Motor neuron (in vitro differentiated cells): ENCODE results near the gene PPP1R1B. TPM values are rescaled to one million over a fixed set of nuclear protein-coding genes. Genes with fewer than 3 reads are reported as not detected.

Source experiments
- ATAC-seq, 8 experiments: fragments of 200-7000 bp; cut with Tn5 transposase; replicated peaks in 6 of 8; 2 replicates each; pipeline ENCODE4 v1.8.0; 2021; ENCODE audit warnings: mild to moderate bottlenecking in 8 of 8, moderate library complexity in 8 of 8
- H3K27ac ChIP-seq, 2 donors: fragments of 250-450 bp; sonication (Bioruptor Pico); 2 replicates each; pipeline ENCODE4 v1.9.0; 2021; ENCODE audit warnings: antibody characterized with exemption in 2 of 2, mild to moderate bottlenecking in 2 of 2, moderate library complexity in 1 of 2
- H3K4me1 ChIP-seq, 2 donors: fragments of 250-450 bp; sonication (Bioruptor Pico); replicated peaks in 1 of 2; 2 replicates each; pipeline ENCODE4 v1.6.1; 2021; ENCODE audit warnings: antibody characterized with exemption in 2 of 2, mild to moderate bottlenecking in 2 of 2, moderate library complexity in 1 of 2
- H3K4me3 ChIP-seq, 5 donors: fragments of 250-450 bp; sonication (Bioruptor Pico); 2 replicates each; pipeline ENCODE4 v1.9.0; 2021; ENCODE audit warnings: antibody characterized with exemption in 5 of 5, mild to moderate bottlenecking in 5 of 5, moderate library complexity in 4 of 5
- WGBS, 10 experiments: fragments of 450-650 bp; shearing (Covaris generic); methylation state at CpG; one replicate each; pipeline ENCODE4 v1.0.0; 2022; 5-methylcytosine and 5-hydroxymethylcytosine counted together
- in situ Hi-C, 9 experiments: fragments of 400-800 bp; cut with MboI; loops; one replicate each; pipeline ENCODE4 v1.15.0; 2021; ENCODE audit warnings: low sequenced_read_pairs in 9 of 9, low pct_unique_long_range_greater_than_20kb in 2 of 9; ENCODE audit not compliant: unreplicated experiment in 9 of 9
- total RNA-seq, 8 experiments: library from RNA; unstranded; fragments of 300-600 nt; gene quantifications; 2 replicates each; pipeline versions ENCODE4 v1.2.3 to v1.2.4, GENCODE V29; 2022

Gene PPP1R1B
- total RNA-seq, 8 experiments from 2014 or later, result 0.38 to 7.8 (median 0.91) TPM

- Histone ChIP-seq H3K4me1 (peaks cover 5 to 9% of the 10 kb centered on the region in 2 donors), H3K27ac (no peak overlapping the region), H3K4me3 (no peak overlapping the region)
- ATAC-seq, result no peak
- WGBS, 10 experiments, result 40 to 83% (median 73%) methylated on average over 1 to 3 of the region's 9 CpGs; no CpG with 5 or more reads in 2 of the 10 experiments
- in situ Hi-C loops, result loop anchor here in 1 of 9 experiments (25.0 kb wide), 1 partner anchor 126 kb away; the partner anchor contains the start of genes GRB7 and MIEN1
Observed at GRCh38 chr17:39611401-39612112, 15.2 kb upstream of the PPP1R1B start.

- H3K4me3 ChIP-seq, result no peak overlapping the region
- no peak for ATAC-seq
- no peak overlapping the region for H3K27ac ChIP-seq
- WGBS, 10 experiments, result no CpG with 5 or more reads among the region's 22 CpGs
- in situ Hi-C loops, result loop anchor here in 1 of 9 experiments (25.0 kb wide), 1 partner anchor 125 kb away; the partner anchor contains the start of genes GRB7 and MIEN1
- H3K4me1 ChIP-seq, result peaks cover 0 to under 1% of the 10 kb centered on the region in 2 donors
Observed at GRCh38 chr17:39612291-39612894, 14.4 kb upstream of the PPP1R1B start.

- Histone ChIP-seq H3K27ac (no peak overlapping the region), H3K4me1 (no peaks in the 10 kb centered on the region), H3K4me3 (no peak overlapping the region)
- WGBS, 10 experiments, result 0 to 100% (median 80%) methylated on average over 1 to 5 of the region's 7 CpGs; no CpG with 5 or more reads in 5 of the 10 experiments
- ATAC-seq, result no peak
- in situ Hi-C loops, result loop anchor here in 1 of 9 experiments (25.0 kb wide), 1 partner anchor 124 kb away; the partner anchor contains the start of genes GRB7 and MIEN1
Observed at GRCh38 chr17:39612935-39613464, 13.8 kb upstream of the PPP1R1B start.

DNA sequence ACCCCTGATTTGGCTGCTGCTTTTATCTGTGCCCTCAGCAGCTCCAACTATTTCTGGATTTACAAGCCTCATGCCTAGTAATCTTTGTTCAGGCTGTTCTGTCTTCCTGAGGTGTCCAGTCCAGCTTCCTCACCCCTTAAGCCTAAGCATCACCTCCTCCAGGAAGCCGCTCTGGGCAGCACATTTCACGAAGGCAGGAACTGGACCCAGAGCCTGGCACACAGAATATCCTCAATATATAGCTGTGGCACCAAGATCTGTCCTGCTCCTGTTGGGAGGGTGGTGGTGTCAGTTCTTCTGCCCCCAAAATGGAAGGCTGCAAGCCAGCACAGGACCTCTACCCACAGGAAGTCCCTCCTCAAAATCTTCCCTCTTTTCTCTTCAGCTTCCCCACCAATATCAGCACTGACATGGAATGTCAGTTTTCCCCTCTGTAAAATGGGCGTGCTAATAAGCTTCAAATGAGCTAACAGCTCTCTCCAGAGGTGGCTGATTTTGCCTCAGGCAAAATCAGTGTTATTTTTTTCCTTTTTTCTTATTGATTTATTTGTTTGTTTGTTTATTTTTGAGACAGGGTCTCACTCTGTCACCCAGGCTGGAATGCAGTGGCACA, 12.1 kb upstream of the PPP1R1B start:
- no peak for ATAC-seq
- no peak overlapping the region for H3K4me3 ChIP-seq
- peaks cover 4 to 5% of the 10 kb centered on the region in 2 donors for H3K4me1 ChIP-seq
- in situ Hi-C loops, result loop anchor here in 1 of 9 experiments (25.0 kb wide), 1 partner anchor 123 kb away; the partner anchor contains the start of genes GRB7 and MIEN1
- no peak overlapping the region for H3K27ac ChIP-seq
- 59 to 100% (median 90%) methylated on average over 1 to 3 of the region's 3 CpGs; no CpG with 5 or more reads in 4 of the 10 experiments for WGBS, 10 experiments

- WGBS, 10 experiments, result 12 to 60% (median 34%) methylated on average over 1 to 3 of the region's 6 CpGs; no CpG with 5 or more reads in 5 of the 10 experiments
- Histone ChIP-seq H3K4me3 (no peak overlapping the region), H3K27ac (no peak overlapping the region), H3K4me1 (peaks cover 4 to 5% of the 10 kb centered on the region in 2 donors)
- ATAC-seq, result no peak
- in situ Hi-C loops, result loop anchor here in 1 of 9 experiments (25.0 kb wide), 1 partner anchor 122 kb away; the partner anchor contains the start of genes GRB7 and MIEN1
Observed at GRCh38 chr17:39615434-39615833, 11.3 kb upstream of the PPP1R1B start.

- H3K4me3 ChIP-seq, result no peak overlapping the region
- in situ Hi-C loops, result loop anchor here in 1 of 9 experiments (25.0 kb wide), 1 partner anchor 120 kb away; the partner anchor contains the start of genes GRB7 and MIEN1
- peaks cover 4 to 5% of the 10 kb centered on the region in 2 donors for H3K4me1 ChIP-seq
- no peak overlapping the region for H3K27ac ChIP-seq
- WGBS, 10 experiments, result 68 to 100% (median 100%) methylated on average over 1 to 3 of the region's 3 CpGs; no CpG with 5 or more reads in 7 of the 10 experiments
- ATAC-seq, result no peak
Observed at GRCh38 chr17:39617100-39617445, 9.7 kb upstream of the PPP1R1B start.

- peak; percentile 35 to 75 (median 59) for ATAC-seq
- in situ Hi-C loops, result loop anchor here in 1 of 9 experiments (25.0 kb wide), 1 partner anchor 120 kb away; the partner anchor contains the start of genes GRB7 and MIEN1
- WGBS, 10 experiments, result 30% methylated on average over 3 of the region's 79 CpGs; no CpG with 5 or more reads in 9 of the 10 experiments
- no peak overlapping the region for H3K27ac ChIP-seq
- peaks cover 5 to 6% of the 10 kb centered on the region in 2 donors for H3K4me1 ChIP-seq
- peak overlapping the region; percentile 32 to 49 (median 47) for H3K4me3 ChIP-seq
Observed at GRCh38 chr17:39617446-39618245, 9.1 kb upstream of the PPP1R1B start.

- 0 to 20% (median 4%) methylated on average over 1 to 5 of the region's 33 CpGs; no CpG with 5 or more reads in 6 of the 10 experiments for WGBS, 10 experiments
- no peak overlapping the region for H3K27ac ChIP-seq
- H3K4me3 ChIP-seq, result peak overlapping the region; percentile 32 to 49 (median 47)
- peaks cover 5 to 6% of the 10 kb centered on the region in 2 donors for H3K4me1 ChIP-seq
- in situ Hi-C loops, result loop anchor here in 1 of 9 experiments (25.0 kb wide), 1 partner anchor 119 kb away; the partner anchor contains the start of genes GRB7 and MIEN1
- ATAC-seq, result peak in 3 of 8 experiments; percentile 20 to 53 (median 23)
Observed at GRCh38 chr17:39618246-39618913, 8.4 kb upstream of the PPP1R1B start.

- 20 to 54% (median 40%) methylated on average over 1 to 6 of the region's 13 CpGs; no CpG with 5 or more reads in 5 of the 10 experiments for WGBS, 10 experiments
- Histone ChIP-seq H3K4me1 (peaks cover 5 to 6% of the 10 kb centered on the region in 2 donors), H3K27ac (no peak overlapping the region), H3K4me3 (no peak overlapping the region)
- in situ Hi-C loops, result loop anchor here in 1 of 9 experiments (25.0 kb wide), 1 partner anchor 118 kb away; the partner anchor contains the start of genes GRB7 and MIEN1
- ATAC-seq, result no peak
Observed at GRCh38 chr17:39618956-39619785, 7.6 kb upstream of the PPP1R1B start.

DNA sequence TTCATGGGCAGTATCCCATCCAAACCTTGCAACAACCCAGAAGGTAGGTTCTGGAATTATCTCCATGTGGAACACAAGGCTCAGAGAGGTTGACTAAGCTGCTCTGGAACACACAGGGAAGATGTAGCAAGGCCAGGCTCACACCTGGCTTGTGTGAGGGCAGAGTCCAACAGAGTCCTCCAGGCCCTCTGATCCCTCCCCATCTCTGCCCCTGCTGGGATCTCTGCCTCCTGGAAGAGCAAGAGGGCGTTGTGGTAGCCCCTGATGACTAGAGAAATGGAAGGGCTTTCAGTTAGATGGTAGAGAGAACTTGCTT, 7.0 kb upstream of the PPP1R1B start:
- no peak for ATAC-seq
- Histone ChIP-seq H3K4me3 (no peak overlapping the region), H3K4me1 (peaks cover 5 to 6% of the 10 kb centered on the region in 2 donors), H3K27ac (no peak overlapping the region)
- WGBS, 10 experiments, result 14 to 50% methylated on average over 1 of the region's 1 CpG; no CpG with 5 or more reads in 8 of the 10 experiments
- in situ Hi-C loops, result loop anchor here in 3 of 9 experiments (10.0 to 25.0 kb wide), 3 partner anchors 65 to 135 kb away; partner anchors contain the start of genes GRB7 (in 1 of the 3) and MIEN1 (in 1 of the 3)
